HG03342 (cell line): Measurements from ENCODE around the gene BPIFB3.
"Not testable (repeated sequence)": the region's sequence is repeated elsewhere in the genome, so short reads cannot be mapped to it uniquely, and the experiment has no call there.

Experiments
- ATAC-seq: cut with Tn5 transposase; IDR thresholded peaks from one replicate; pipeline ENCODE4 v1.9.1; 2021; ENCODE audit warnings: mild to moderate bottlenecking, moderate library complexity; ENCODE audit not compliant: unreplicated experiment

BPIFB3 gene

GRCh38 chr20:33082546-33082945 is 28.8 kb downstream of the BPIFB3 start:
- ATAC-seq, result no peak

DNA sequence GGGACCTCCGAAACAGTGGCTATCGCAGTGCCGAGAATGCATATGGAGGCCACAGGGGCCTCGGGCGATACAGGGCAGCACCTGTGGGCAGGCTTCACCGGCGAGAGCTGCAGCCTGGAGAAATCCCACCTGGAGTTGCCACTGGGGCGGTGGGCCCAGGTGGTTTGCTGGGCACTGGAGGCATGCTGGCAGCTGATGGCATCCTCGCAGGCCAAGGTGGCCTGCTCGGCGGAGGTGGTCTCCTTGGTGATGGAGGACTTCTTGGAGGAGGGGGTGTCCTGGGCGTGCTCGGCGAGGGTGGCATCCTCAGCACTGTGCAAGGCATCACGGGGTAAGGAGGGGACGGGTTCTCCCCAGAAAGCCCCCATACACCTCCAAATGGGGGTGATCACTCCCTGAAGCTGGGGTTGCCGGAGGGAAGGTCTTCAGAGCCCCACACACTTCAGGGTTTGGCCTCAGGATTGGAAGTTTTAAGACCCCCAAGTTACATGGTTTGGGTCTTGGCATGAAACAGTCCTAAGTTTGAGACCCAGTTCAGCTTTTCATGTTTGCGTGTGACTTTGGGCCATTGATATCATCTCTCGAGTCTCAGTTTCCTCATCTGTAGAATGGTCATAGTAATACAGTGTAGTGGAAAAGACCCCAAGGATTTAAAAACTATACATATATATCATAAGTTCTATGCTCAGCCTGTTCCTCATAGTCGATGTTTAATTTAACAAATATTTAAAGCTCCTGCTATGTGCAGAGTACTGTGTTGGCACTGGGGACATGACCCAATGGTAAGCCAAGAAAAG is 30.0 kb downstream of the BPIFB3 start:
- no peak for ATAC-seq

DNA sequence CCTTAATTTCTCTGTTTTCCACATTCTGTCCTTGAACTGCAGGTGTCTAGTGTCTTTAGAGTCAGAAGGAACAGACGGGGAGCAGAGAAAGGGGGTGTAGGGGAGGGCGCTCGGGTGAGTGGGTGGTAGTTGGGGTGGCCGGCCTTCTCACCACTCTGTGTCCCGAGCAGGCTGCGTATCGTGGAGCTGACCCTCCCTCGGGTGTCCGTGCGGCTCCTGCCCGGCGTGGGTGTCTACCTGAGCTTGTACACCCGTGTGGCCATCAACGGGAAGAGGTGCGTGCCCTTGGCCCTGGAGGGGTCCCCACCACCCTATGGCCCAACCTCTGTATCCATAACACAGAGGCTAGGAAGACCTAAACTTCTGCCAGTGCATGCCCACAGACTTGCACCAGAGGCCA is 31.0 kb downstream of the BPIFB3 start:
- no peak for ATAC-seq

DNA sequence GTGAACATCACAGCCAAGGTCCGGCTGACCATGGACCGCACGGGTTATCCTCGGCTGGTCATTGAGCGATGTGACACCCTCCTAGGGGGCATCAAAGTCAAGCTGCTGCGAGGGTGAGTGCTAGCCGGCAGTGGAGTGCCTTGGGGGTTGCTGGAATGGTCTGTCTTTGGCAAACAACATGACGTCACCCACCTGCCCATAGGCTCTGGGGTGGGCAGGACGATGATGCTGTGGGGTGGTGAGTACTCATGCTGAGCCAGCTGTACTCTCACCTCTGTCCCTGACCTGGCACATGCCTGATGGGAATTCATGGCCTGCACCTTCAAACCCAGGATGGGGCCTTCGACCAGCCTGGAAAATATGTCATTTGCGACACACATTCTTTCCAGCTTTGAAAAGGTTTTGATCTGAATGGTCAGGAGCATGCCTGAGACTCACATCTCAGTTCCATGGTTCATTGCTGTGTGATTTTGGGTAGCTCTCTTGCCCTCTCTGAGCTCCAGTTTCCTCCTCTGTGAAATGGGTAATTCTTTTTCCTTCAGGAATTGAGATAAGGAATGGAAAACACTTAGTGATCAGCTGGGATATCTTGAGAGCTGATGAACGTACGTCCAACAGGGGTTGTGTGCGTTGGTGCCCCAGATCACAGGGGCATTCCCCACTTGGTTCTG is 32.5 kb downstream of the BPIFB3 start:
- no peak for ATAC-seq

DNA sequence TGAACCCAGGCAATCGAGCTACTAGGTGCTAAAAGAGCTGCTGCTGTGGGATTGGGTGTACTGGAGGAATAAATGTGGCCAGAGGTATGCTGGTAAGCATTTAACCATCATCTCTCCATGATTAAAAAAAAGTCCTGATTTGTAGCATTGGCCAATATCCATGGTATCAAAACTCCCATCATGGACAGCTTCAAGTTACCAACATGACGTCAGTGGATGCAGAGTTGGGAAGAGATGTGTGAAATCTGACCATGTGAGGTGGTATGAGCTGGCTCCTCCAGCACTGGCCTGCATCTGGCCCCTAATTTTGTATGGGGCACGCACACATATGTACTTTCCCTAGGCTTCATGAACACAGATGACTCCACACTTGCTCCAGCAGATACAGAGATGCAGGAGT is 37.4 kb downstream of the BPIFB3 start:
- no peak for ATAC-seq

DNA sequence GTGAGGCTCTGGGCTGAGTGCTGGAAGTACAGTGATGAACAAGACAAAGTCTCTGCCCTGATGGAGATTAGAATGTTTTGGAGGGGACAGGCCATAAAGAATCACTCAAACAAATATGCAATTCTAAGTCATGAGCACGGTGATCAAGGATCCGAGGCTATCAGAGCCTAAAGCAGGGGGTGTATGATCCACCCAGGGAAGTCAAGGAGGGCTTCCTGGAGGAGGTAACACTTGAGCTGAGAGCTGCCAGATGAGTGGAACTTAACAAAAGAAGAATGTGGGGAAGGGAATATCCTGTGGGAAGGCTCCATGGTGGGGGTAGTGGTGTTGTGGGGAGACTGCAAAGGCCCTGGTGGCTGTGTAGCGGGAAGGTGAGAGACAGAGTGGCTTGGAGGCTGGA is 38.0 kb downstream of the BPIFB3 start:
- ATAC-seq, result no peak

- ATAC-seq, result no peak
Observed at GRCh38 chr20:33092361-33092760, 38.7 kb downstream of the BPIFB3 start.

DNA sequence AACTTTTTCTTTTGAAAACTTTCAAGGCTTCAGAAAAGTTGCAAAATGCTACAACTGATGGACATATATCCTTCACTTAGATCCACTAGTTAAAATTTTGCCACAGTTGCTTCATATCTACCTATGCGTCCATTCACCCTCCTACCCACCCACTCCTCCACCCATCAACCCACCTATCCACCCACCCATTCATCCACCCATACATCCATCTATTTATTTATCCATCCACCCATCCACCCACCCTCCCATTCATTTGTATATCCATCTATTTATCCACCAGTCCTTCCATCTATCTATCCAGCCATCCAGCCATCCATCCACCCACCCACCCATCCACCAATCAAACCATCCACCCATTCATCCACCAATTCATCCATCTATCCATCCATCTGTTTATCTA is 39.4 kb downstream of the BPIFB3 start:
- ATAC-seq, result no peak

DNA sequence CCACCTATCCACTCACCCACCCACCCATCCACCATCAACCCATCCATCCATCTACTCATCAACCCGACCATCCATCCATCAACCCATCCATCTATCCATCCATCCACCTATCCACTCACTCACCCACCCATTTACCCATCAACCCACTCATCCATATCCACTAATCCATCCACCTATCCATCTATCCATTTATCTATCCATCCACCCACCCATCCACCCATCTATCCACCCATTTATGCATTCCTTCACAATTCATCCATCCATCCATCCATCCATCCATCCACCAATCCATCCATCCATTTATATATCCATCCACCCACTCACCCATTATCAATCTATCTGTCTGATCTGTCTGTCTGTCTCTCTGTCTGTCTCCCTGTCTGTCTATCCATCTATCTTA is 39.9 kb downstream of the BPIFB3 start:
- ATAC-seq, result no peak

DNA sequence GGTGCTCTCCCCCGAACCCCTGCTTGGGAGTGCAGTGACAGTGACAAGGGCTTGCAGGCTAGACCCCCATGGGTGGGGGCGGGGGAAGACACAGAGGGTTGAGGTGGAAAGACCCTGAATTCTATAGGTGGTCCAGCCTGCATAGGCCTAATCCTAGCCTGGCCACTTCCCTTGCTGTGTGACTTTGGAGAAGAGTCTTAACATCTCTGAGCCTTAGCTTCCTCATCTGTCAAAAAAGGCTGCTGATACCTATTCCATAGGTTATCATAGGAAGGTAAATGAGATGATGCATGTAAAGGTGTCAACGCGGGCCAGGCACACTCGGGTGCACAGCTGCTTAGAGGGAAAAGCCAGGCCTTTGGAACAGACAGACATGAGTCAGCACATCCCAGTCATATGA is 41.5 kb downstream of the BPIFB3 start:
- no peak for ATAC-seq

DNA sequence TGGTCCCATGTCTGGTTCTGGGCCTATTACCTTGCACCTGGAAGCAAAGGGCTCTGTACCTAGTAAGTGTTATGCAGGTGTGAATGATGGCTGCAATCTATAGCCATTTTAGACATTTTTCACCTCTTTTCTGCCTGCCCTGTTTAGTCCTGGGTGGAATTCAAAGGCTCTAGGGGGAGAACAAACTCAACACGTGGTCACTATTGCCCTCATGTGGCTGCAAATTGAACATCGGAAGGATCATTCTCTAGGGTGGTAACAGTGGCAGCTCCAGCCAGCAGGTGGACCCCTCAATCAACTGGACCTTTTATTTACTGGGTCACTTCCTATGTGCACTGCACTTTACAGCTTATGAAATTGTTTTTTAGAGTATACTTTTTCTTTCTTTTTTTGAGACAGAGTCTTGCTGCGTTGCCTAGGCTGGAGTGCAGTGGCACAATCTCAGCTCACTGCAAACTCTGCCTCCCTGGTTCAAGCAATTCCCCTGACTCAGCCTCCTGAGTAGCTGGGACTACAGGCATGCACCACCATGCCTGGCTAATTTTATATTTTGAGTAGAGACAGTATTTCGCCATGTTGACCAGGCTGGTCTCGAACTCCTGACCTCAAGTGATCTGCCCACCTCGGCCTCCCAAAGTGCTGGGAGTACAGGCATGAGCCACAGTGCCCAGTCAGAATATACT is 42.3 kb downstream of the BPIFB3 start:
- not testable (repeated sequence) for ATAC-seq

GRCh38 chr20:33097001-33097400 is 43.3 kb downstream of the BPIFB3 start:
- ATAC-seq, result no peak

- ATAC-seq, result no peak
Observed at GRCh38 chr20:33099843-33100538, 46.3 kb downstream of the BPIFB3 start.

GRCh38 chr20:33103556-33103955 is 49.9 kb downstream of the BPIFB3 start:
- no peak for ATAC-seq

- ATAC-seq, result no peak
Observed at GRCh38 chr20:33104336-33104735, 50.6 kb downstream of the BPIFB3 start.

GRCh38 chr20:33105316-33105924 is 51.7 kb downstream of the BPIFB3 start:
- ATAC-seq, result no peak

- ATAC-seq, result not testable (repeated sequence)
Observed at GRCh38 chr20:33106058-33106620, 52.4 kb downstream of the BPIFB3 start.

- ATAC-seq, result no peak
Observed at GRCh38 chr20:33108661-33109060, 55.0 kb downstream of the BPIFB3 start.

DNA sequence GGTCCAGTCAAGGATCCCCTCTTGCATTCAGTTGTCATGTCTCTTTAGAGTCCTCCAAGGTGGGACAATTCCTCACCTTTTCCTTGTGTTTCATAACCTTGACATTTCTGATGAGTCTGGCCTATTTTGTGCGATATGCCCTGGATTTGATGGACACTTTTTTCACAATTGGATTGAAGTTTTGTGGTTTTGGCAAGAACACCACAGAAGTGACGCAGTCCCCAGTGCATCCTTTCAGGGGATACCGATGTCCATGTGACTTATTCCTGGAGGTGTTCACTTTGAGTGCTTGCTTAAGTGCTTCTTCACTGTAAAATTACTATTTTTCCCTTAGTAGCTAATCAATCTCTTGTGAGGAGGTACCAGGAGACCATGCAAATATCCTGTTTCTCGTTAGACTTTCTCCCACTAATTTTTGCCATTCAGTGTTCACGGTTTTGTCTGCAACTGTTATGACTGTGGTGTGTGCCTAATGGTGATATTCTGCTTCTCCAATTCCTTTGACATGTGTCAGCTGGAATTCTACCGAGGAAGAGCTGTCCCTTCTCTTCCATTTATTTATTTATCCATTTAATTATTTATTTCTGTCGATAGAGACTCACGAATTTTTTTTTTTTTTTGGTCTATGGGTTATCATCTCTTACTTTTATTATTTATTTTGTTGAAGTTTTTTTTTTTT is 56.6 kb downstream of the BPIFB3 start:
- no peak for ATAC-seq

DNA sequence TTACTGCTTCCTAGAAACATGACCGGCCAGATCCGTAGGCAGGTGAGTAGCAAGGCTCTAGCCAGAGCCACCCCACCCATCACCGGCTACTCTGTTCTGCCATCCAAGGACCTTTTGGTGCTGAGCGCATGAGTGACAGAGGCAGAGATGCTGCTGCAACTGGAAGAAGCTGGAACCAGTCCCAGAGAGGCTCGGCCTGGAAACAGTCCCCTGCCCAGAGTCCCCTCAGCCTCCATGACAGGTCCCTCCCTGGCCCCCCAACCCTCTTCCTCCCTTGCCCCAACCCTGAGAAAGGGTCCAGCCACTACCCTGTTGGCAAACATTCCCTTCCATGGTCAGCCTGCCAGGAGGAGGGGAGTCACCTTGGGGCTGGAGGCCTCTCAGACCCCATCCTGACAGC is 57.6 kb downstream of the BPIFB3 start:
- no peak for ATAC-seq
